ENCODE measurements around the gene C11orf91.
"Not testable (repeated sequence)": the region's sequence is repeated elsewhere in the genome, so short reads cannot be mapped to it uniquely, and the experiment has no call there.

Gene C11orf91

GRCh38 chr11:33678616-33679015, 22.0 kb downstream of the C11orf91 start:
- H3K27me3 ChIP-seq (ENCODE audit: control insufficient read depth in 3 of 3, insufficient read depth in 3 of 3, low read depth in 1 of 3, low read length in 3 of 3); H3K14ac ChIP-seq (ENCODE audit: low read length); H4K91ac ChIP-seq (ENCODE audit: low read depth, low read length, poor library complexity); H2BK5ac ChIP-seq (ENCODE audit: low read length); H3K23ac ChIP-seq (ENCODE audit: low read depth, low read length, poor library complexity); H3K9ac ChIP-seq (ENCODE audit: low read depth, low read length, poor library complexity); H2AK5ac ChIP-seq (ENCODE audit: low read depth, low read length); H2BK15ac ChIP-seq (ENCODE audit: low read length); H2BK12ac ChIP-seq (ENCODE audit: low read length); H3K9me3 ChIP-seq (replicated peaks in 1 of 2; ENCODE audit: control insufficient read depth in 2 of 2, insufficient read depth in 1 of 2, low read depth in 1 of 2, low read length in 2 of 2); H3K36me3 ChIP-seq (replicated peaks in 1 of 2; ENCODE audit: control insufficient read depth in 2 of 2, insufficient read depth in 2 of 2, low read length in 2 of 2); H3K4me1 ChIP-seq (ENCODE audit: control insufficient read depth in 2 of 2, insufficient read depth in 1 of 2, low read depth in 1 of 2, low read length in 2 of 2); H3K4me2 ChIP-seq (ENCODE audit: insufficient read depth, low read length, poor library complexity, severe bottlenecking); H3K18ac ChIP-seq (ENCODE audit: low read length); H3K27ac ChIP-seq (replicated peaks; ENCODE audit: low read length); H3K4ac ChIP-seq (ENCODE audit: low read length); H3K79me1 ChIP-seq (ENCODE audit: low read depth, low read length); H4K8ac ChIP-seq (ENCODE audit: low read depth, low read length); H2BK120ac ChIP-seq (ENCODE audit: low read depth, low read length); H3K4me3 ChIP-seq (ENCODE audit: low read length in 2 of 2); H2AFZ ChIP-seq (ENCODE audit: low read length); DNase-seq (ENCODE audit: low spot score): not testable (repeated sequence)
- no CpG with 5 or more reads among the region's 1 CpG for WGBS, 2 donors (ENCODE audit: extremely low coverage in 2 of 2, insufficient read length in 2 of 2, insufficient replicate concordance in 1 of 2)

- WGBS, 2 donors (ENCODE audit: extremely low coverage in 2 of 2, insufficient read length in 2 of 2, insufficient replicate concordance in 1 of 2): no CpG with 5 or more reads among the region's 3 CpGs
- Histone ChIP-seq H4K91ac (ENCODE audit: low read depth, low read length, poor library complexity) (no peak overlapping the region), H3K79me1 (ENCODE audit: low read depth, low read length) (no peaks in the 10 kb centered on the region), H2BK15ac (ENCODE audit: low read length) (no peak overlapping the region), H3K36me3 (replicated peaks in 1 of 2; ENCODE audit: control insufficient read depth in 2 of 2, insufficient read depth in 2 of 2, low read length in 2 of 2) (no peaks in the 10 kb centered on the region), H3K9ac (ENCODE audit: low read depth, low read length, poor library complexity) (no peak overlapping the region), H3K4me1 (ENCODE audit: control insufficient read depth in 2 of 2, insufficient read depth in 1 of 2, low read depth in 1 of 2, low read length in 2 of 2) (peaks cover 2 to 21% of the 10 kb centered on the region in 2 donors), H2AK5ac (ENCODE audit: low read depth, low read length) (no peak overlapping the region), H2AFZ (ENCODE audit: low read length) (no peak overlapping the region), H2BK12ac (ENCODE audit: low read length) (no peak overlapping the region), H3K9me3 (replicated peaks in 1 of 2; ENCODE audit: control insufficient read depth in 2 of 2, insufficient read depth in 1 of 2, low read depth in 1 of 2, low read length in 2 of 2) (no peaks in the 10 kb centered on the region), H2BK5ac (ENCODE audit: low read length) (no peak overlapping the region), H3K27me3 (ENCODE audit: control insufficient read depth in 3 of 3, insufficient read depth in 3 of 3, low read depth in 1 of 3, low read length in 3 of 3) (no peaks in the 10 kb centered on the region), H3K18ac (ENCODE audit: low read length) (no peak overlapping the region), H3K4ac (ENCODE audit: low read length) (no peak overlapping the region), H3K14ac (ENCODE audit: low read length) (no peak overlapping the region), H2BK120ac (ENCODE audit: low read depth, low read length) (no peak overlapping the region), H3K4me3 (ENCODE audit: low read length in 2 of 2) (no peak overlapping the region), H3K23ac (ENCODE audit: low read depth, low read length, poor library complexity) (no peak overlapping the region), H4K8ac (ENCODE audit: low read depth, low read length) (no peak overlapping the region), H3K4me2 (ENCODE audit: insufficient read depth, low read length, poor library complexity, severe bottlenecking) (no peak overlapping the region), H3K27ac (replicated peaks; ENCODE audit: low read length) (no peak overlapping the region)
- no peak for DNase-seq (ENCODE audit: low spot score)
Measured at GRCh38 chr11:33674035-33674814, 26.4 kb downstream of the C11orf91 start.

- no peak overlapping the region for H3K27ac ChIP-seq (replicated peaks; ENCODE audit: low read length)
- H3K79me1 ChIP-seq (ENCODE audit: low read depth, low read length): no peaks in the 10 kb centered on the region
- H2BK120ac ChIP-seq (ENCODE audit: low read depth, low read length): no peak overlapping the region
- H3K4ac ChIP-seq (ENCODE audit: low read length): no peak overlapping the region
- no peak overlapping the region for H4K8ac ChIP-seq (ENCODE audit: low read depth, low read length)
- H3K4me3 ChIP-seq (ENCODE audit: low read length in 2 of 2): no peak overlapping the region
- DNase-seq (ENCODE audit: low spot score): no peak
- H3K27me3 ChIP-seq (ENCODE audit: control insufficient read depth in 3 of 3, insufficient read depth in 3 of 3, low read depth in 1 of 3, low read length in 3 of 3): no peaks in the 10 kb centered on the region
- no CpG with 5 or more reads among the region's 4 CpGs for WGBS, 2 donors (ENCODE audit: extremely low coverage in 2 of 2, insufficient read length in 2 of 2, insufficient replicate concordance in 1 of 2)
- no peak overlapping the region for H2AK5ac ChIP-seq (ENCODE audit: low read depth, low read length)
- no peak overlapping the region for H3K4me2 ChIP-seq (ENCODE audit: insufficient read depth, low read length, poor library complexity, severe bottlenecking)
- no peaks in the 10 kb centered on the region for H3K36me3 ChIP-seq (replicated peaks in 1 of 2; ENCODE audit: control insufficient read depth in 2 of 2, insufficient read depth in 2 of 2, low read length in 2 of 2)
- H2BK5ac ChIP-seq (ENCODE audit: low read length): no peak overlapping the region
- H3K9ac ChIP-seq (ENCODE audit: low read depth, low read length, poor library complexity): no peak overlapping the region
- no peak overlapping the region for H3K14ac ChIP-seq (ENCODE audit: low read length)
- no peak overlapping the region for H2AFZ ChIP-seq (ENCODE audit: low read length)
- no peak overlapping the region for H3K23ac ChIP-seq (ENCODE audit: low read depth, low read length, poor library complexity)
- H2BK12ac ChIP-seq (ENCODE audit: low read length): no peak overlapping the region
- H3K18ac ChIP-seq (ENCODE audit: low read length): no peak overlapping the region
- no peaks in the 10 kb centered on the region for H3K9me3 ChIP-seq (replicated peaks in 1 of 2; ENCODE audit: control insufficient read depth in 2 of 2, insufficient read depth in 1 of 2, low read depth in 1 of 2, low read length in 2 of 2)
- no peak overlapping the region for H4K91ac ChIP-seq (ENCODE audit: low read depth, low read length, poor library complexity)
- H2BK15ac ChIP-seq (ENCODE audit: low read length): no peak overlapping the region
- H3K4me1 ChIP-seq (ENCODE audit: control insufficient read depth in 2 of 2, insufficient read depth in 1 of 2, low read depth in 1 of 2, low read length in 2 of 2): peaks cover 2 to 32% of the 10 kb centered on the region in 2 donors
Measured at GRCh38 chr11:33672273-33672672, 28.4 kb downstream of the C11orf91 start.

GRCh38 chr11:33670250-33671011, 30.2 kb downstream of the C11orf91 start:
- DNase-seq (ENCODE audit: low spot score): no peak
- Histone ChIP-seq H3K18ac (ENCODE audit: low read length) (no peak overlapping the region), H3K4me1 (ENCODE audit: control insufficient read depth in 2 of 2, insufficient read depth in 1 of 2, low read depth in 1 of 2, low read length in 2 of 2) (peaks cover 2 to 32% of the 10 kb centered on the region in 2 donors), H2BK120ac (ENCODE audit: low read depth, low read length) (no peak overlapping the region), H3K27ac (replicated peaks; ENCODE audit: low read length) (no peak overlapping the region), H2BK12ac (ENCODE audit: low read length) (no peak overlapping the region), H3K14ac (ENCODE audit: low read length) (no peak overlapping the region), H2BK15ac (ENCODE audit: low read length) (no peak overlapping the region), H3K9ac (ENCODE audit: low read depth, low read length, poor library complexity) (no peak overlapping the region), H3K4me2 (ENCODE audit: insufficient read depth, low read length, poor library complexity, severe bottlenecking) (no peak overlapping the region), H3K79me1 (ENCODE audit: low read depth, low read length) (no peaks in the 10 kb centered on the region), H3K27me3 (ENCODE audit: control insufficient read depth in 3 of 3, insufficient read depth in 3 of 3, low read depth in 1 of 3, low read length in 3 of 3) (no peaks in the 10 kb centered on the region), H2BK5ac (ENCODE audit: low read length) (no peak overlapping the region), H4K91ac (ENCODE audit: low read depth, low read length, poor library complexity) (no peak overlapping the region), H3K9me3 (replicated peaks in 1 of 2; ENCODE audit: control insufficient read depth in 2 of 2, insufficient read depth in 1 of 2, low read depth in 1 of 2, low read length in 2 of 2) (no peaks in the 10 kb centered on the region), H3K23ac (ENCODE audit: low read depth, low read length, poor library complexity) (no peak overlapping the region), H3K36me3 (replicated peaks in 1 of 2; ENCODE audit: control insufficient read depth in 2 of 2, insufficient read depth in 2 of 2, low read length in 2 of 2) (no peaks in the 10 kb centered on the region), H2AFZ (ENCODE audit: low read length) (no peak overlapping the region), H2AK5ac (ENCODE audit: low read depth, low read length) (no peak overlapping the region), H3K4me3 (ENCODE audit: low read length in 2 of 2) (no peak overlapping the region), H4K8ac (ENCODE audit: low read depth, low read length) (no peak overlapping the region), H3K4ac (ENCODE audit: low read length) (no peak overlapping the region)
- WGBS, 2 donors (ENCODE audit: extremely low coverage in 2 of 2, insufficient read length in 2 of 2, insufficient replicate concordance in 1 of 2): no CpG with 5 or more reads among the region's 5 CpGs
